Fibroblast of pulmonary artery (primary cell): Measurements from ENCODE around the gene RPS24.
"Not testable (repeated sequence)": the region's sequence is repeated elsewhere in the genome, so short reads cannot be mapped to it uniquely, and the experiment has no call there.

Experiments
- DNase-seq: peaks from one replicate; pipeline ENCODE4 v3.0.0-alpha.2; 2010; ENCODE audit warnings: low read depth
- H3K4me3 ChIP-seq: replicated peaks from 2 replicates; pipeline ENCODE4 v1.5.1; 2011; ENCODE audit warnings: low read depth, mild to moderate bottlenecking, control low read depth, low read length, moderate library complexity
- TF ChIP-seq, protein P1 (sequence below): IDR thresholded peaks from 2 replicates; pipeline ENCODE4 v1.5.1; 2011; ENCODE audit warnings: mild to moderate bottlenecking, control low read depth, low read length, inconsistent platforms; ENCODE audit errors: missing control alignments

RPS24 gene

DNA sequence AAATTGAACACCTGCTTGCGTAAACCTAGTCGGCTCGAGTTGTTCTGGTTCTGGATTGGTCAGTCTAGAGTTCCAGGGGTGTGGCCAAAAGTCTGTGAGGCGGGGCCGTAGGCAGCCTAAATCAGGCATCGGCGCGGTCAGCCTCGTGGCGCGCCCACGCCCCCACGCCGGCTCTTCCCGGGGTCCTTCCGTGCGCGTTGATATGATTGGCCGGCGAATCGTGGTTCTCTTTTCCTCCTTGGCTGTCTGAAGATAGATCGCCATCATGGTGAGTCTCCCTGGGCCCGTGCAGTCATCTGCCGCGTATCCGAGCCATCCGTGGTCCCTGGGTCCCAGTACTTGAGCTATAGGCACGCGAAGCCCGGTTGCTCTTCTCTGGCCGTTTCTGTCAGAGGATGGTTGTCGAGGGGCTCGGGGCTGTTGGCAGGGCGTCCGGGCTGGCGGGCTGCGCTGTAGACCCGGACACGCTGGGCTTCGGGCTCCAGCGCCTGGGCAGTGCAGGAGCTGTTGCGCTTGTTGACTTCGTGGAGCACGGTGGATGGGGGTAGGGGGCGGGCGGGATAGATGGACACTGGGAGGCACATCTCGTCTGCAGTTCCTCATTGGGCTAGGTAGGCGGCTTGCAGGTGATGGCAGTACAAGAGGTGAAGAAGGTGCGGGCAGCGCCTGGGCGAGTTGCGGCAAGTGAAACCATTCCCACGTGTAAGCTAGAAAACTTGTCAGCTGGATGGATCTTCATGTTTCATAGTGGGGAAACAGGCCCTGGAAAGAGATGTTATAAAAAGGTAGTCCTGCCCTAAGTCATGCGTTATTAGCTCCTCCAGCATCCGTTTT, at the start of gene RPS24:
TSS of gene RPS24 (plus strand) at position 227 of the 834 bp plus-strand sequence. CDS start at position 266, 39 bp downstream.
- peak within 1 kb of the TSS; percentile 82 for H3K4me3 ChIP-seq
- TF ChIP-seq, protein P1, sequence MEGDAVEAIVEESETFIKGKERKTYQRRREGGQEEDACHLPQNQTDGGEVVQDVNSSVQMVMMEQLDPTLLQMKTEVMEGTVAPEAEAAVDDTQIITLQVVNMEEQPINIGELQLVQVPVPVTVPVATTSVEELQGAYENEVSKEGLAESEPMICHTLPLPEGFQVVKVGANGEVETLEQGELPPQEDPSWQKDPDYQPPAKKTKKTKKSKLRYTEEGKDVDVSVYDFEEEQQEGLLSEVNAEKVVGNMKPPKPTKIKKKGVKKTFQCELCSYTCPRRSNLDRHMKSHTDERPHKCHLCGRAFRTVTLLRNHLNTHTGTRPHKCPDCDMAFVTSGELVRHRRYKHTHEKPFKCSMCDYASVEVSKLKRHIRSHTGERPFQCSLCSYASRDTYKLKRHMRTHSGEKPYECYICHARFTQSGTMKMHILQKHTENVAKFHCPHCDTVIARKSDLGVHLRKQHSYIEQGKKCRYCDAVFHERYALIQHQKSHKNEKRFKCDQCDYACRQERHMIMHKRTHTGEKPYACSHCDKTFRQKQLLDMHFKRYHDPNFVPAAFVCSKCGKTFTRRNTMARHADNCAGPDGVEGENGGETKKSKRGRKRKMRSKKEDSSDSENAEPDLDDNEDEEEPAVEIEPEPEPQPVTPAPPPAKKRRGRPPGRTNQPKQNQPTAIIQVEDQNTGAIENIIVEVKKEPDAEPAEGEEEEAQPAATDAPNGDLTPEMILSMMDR: no peak
- DNase-seq: peak; percentile 98

DNA sequence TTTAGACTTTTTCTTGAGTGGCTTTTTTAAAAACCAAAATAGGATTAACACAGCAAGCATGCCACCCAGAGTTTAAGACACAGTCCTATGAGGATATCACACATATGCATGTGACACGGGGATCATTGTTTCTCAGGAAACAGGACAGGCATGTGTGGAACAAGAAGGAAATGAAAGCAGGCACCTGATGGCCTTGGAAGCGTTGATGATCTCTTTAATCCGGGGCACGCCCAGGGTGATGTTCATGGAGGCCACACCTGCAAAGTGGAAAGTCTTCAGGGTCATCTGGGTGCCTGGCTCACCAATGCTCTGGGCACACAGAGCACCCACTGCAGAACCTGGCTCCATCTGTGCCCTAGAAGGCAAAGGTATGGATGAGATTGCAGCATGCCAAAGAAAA, 48.7 kb upstream of the RPS24 start:
- DNase-seq: no peak
- H3K4me3 ChIP-seq: no peak overlapping the region
- TF ChIP-seq, protein P1: no peak

DNA sequence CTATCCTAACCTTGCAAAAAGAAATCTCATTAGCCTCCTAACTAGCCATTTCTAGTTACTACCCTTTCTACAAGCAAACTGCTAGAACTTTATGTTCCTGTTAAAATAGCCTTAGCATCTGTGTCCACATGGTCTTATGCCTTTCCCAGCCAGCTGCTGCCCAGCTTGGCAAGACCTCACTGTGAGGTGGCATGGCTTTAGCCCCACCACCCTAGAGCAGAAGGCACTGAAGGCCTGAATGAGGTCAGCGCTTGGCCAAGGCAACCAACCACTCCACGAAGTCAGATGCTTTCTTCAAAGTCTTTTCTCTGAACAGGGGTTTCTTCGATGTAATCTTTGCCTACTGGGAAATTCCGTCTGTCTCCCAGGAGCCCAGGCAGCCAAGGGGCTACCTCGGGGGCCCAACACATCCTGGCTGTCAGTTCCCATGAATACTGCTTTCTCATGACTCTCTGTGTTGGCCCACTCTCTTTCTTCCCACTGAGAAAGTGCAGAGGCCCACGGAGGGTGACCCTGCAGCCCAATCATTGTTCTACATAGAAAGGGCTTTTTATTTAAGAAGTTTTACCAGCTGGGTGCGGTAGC, 45.9 kb upstream of the RPS24 start:
- TF ChIP-seq, protein P1: no peak
- no peak overlapping the region for H3K4me3 ChIP-seq
- no peak for DNase-seq

DNA sequence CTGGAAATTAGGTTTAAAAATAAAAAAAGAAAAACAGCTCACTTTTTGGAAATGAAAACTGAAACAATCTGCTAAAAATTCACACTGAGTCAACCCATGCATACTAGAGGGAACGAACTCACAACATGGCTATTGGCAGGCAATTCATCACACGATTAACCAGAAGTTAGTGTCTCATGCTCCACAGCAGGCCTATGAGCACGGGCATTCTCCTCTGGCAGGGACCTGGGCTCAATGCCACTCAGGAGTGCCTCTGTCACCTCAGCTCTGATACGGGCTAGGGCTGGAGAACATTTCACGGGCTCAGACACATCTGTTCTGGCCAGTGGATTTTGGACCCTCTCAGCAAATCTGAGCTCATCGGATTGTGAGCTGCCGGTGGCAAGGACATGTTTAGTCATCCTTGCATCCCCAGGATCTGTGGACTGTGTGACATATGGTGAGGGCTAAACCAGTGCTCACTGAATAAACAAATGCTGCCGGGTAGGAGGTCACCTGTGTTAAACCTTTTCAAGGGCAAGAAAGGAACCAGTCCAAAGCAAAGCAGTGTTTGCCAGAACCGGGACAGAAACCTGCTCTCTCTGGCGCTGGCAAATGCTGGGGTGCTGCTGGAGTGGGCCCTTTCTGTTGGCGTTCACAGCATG, 44.5 kb upstream of the RPS24 start:
- TF ChIP-seq, protein P1: no peak
- DNase-seq: no peak
- H3K4me3 ChIP-seq: no peak overlapping the region

DNA sequence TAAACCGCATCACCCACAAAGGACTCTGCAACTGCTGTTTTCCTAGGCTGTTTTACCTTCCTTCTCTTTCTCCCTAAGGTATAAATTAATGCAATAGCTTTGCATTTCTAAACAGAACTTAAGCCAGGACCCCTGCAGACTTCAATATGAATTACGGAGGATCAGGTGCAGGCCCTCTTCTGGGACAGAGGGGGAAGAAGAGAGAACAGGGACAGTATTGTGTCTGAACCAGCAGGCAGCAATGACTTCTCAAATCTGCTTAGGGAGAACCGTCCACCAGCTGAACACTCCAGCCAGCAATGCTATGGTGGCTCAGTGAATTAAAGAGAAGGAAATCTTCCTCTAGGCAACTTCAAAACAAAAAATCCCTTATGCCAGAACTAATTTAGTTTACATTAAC, 40.0 kb upstream of the RPS24 start:
- no peak for DNase-seq
- H3K4me3 ChIP-seq: no peak overlapping the region
- TF ChIP-seq, protein P1: no peak

DNA sequence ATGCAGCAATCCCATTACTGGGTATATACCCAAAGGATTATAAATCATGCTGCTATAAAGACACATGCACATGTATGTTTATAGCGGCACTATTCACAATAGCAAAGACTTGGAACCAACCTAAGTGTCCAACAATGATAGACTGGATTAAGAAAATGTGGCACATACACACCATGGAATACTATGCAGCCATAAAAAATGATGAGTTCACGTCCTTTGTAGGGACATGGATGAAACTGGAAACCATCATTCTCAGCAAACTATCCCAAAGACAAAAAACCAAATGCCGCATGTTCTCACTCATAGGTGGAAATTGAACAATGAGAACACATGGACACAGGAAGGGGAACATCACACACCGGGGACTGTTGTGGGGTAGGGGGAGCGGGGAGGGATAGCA, 34.9 kb upstream of the RPS24 start:
- not testable (repeated sequence) for DNase-seq

DNA sequence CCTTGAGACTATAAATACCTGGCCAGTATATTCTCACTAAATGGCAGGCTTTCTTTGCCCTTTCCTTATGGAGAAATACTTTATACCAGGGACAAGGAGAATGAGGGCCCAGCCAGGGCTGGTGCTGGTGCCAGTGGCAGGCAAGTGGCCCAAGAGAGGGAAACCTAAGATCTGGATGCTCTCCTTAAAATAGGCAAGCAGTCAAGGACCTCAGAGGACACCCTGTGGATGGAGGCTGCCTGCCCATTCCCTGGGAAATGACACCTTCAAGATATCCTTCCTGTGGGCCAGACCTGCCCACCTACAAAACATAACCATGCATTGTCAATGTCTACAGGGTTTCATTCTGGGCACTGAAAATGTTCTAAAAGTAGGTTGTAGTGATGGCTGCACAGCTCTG, 33.5 kb upstream of the RPS24 start:
- TF ChIP-seq, protein P1: no peak
- no peak for DNase-seq
- H3K4me3 ChIP-seq: no peak overlapping the region

More for the DNA sequence above, 34.9 kb upstream of the RPS24 start:
- H3K4me3 ChIP-seq: not testable (repeated sequence)
